ENCODE data around the gene TTLL3.
"Not testable (repeated sequence)": the region's sequence is repeated elsewhere in the genome, so short reads cannot be mapped to it uniquely, and the experiment has no call there.

TTLL3 gene

GRCh38 chr3:9848860-9849259 is 38.8 kb downstream of the TTLL3 start:
- not testable (repeated sequence) for H3K4me3 Mint-ChIP-seq; DNase-seq; H3K9me3 Mint-ChIP-seq; H3K4me1 Mint-ChIP-seq; H3K27ac Mint-ChIP-seq; H3K36me3 Mint-ChIP-seq; ATAC-seq (replicated peaks)
- peaks cover 0 to 13% of the 10 kb centered on the region in 2 donors for H3K27me3 Mint-ChIP-seq

GRCh38 chr3:9851383-9851782 is 41.3 kb downstream of the TTLL3 start:
- H3K4me3 Mint-ChIP-seq; DNase-seq; ATAC-seq (replicated peaks); H3K4me1 Mint-ChIP-seq; H3K9me3 Mint-ChIP-seq; H3K27ac Mint-ChIP-seq; H3K36me3 Mint-ChIP-seq: not testable (repeated sequence)
- H3K27me3 Mint-ChIP-seq: peaks cover 0 to 17% of the 10 kb centered on the region in 2 donors

GRCh38 chr3:9851926-9852325 is 41.9 kb downstream of the TTLL3 start:
- not testable (repeated sequence) for H3K27ac Mint-ChIP-seq; ATAC-seq (replicated peaks); H3K4me3 Mint-ChIP-seq; H3K36me3 Mint-ChIP-seq; DNase-seq; H3K4me1 Mint-ChIP-seq; H3K9me3 Mint-ChIP-seq
- peaks cover 0 to 17% of the 10 kb centered on the region in 2 donors for H3K27me3 Mint-ChIP-seq

GRCh38 chr3:9852528-9852927 is 42.5 kb downstream of the TTLL3 start:
- DNase-seq (no peak), ATAC-seq (replicated peaks) (no peak)
- Mint-ChIP-seq H3K9me3 (no peaks in the 10 kb centered on the region), H3K27ac (no peak overlapping the region), H3K27me3 (peaks cover 0 to 17% of the 10 kb centered on the region in 2 donors), H3K4me3 (no peak overlapping the region), H3K36me3 (no peaks in the 10 kb centered on the region), H3K4me1 (peaks cover 0 to 2% of the 10 kb centered on the region in 2 donors)

- DNase-seq; H3K9me3 Mint-ChIP-seq; H3K4me3 Mint-ChIP-seq; H3K36me3 Mint-ChIP-seq; ATAC-seq (replicated peaks); H3K27ac Mint-ChIP-seq; H3K4me1 Mint-ChIP-seq: not testable (repeated sequence)
- H3K27me3 Mint-ChIP-seq: peaks cover 0 to 17% of the 10 kb centered on the region in 2 donors
Measured at GRCh38 chr3:9854291-9854940, 44.4 kb downstream of the TTLL3 start.

GRCh38 chr3:9855594-9855993 is 45.5 kb downstream of the TTLL3 start:
- Mint-ChIP-seq H3K36me3 (no peaks in the 10 kb centered on the region), H3K27ac (no peak overlapping the region), H3K4me1 (peaks cover 0 to 2% of the 10 kb centered on the region in 2 donors), H3K4me3 (no peak overlapping the region), H3K27me3 (peaks cover 0 to 17% of the 10 kb centered on the region in 2 donors), H3K9me3 (no peaks in the 10 kb centered on the region)
- no peak for DNase-seq
- ATAC-seq (replicated peaks): no peak

- peaks cover 9 to 16% of the 10 kb centered on the region in 2 donors for H3K27me3 Mint-ChIP-seq
- ATAC-seq (replicated peaks) (no peak), DNase-seq (no peak)
- H3K9me3 Mint-ChIP-seq: no peaks in the 10 kb centered on the region
- no peak overlapping the region for H3K4me3 Mint-ChIP-seq
- peaks cover 5 to 6% of the 10 kb centered on the region in 2 donors for H3K4me1 Mint-ChIP-seq
- H3K27ac Mint-ChIP-seq: no peak overlapping the region
- no peaks in the 10 kb centered on the region for H3K36me3 Mint-ChIP-seq
Measured at GRCh38 chr3:9859530-9860025, 49.5 kb downstream of the TTLL3 start.

- Mint-ChIP-seq H3K27me3 (peaks cover 7 to 16% of the 10 kb centered on the region in 2 donors), H3K27ac (no peak overlapping the region), H3K9me3 (no peaks in the 10 kb centered on the region), H3K36me3 (no peaks in the 10 kb centered on the region), H3K4me3 (no peak overlapping the region), H3K4me1 (peaks cover 3 to 6% of the 10 kb centered on the region in 2 donors)
- ATAC-seq (replicated peaks) (no peak), DNase-seq (no peak)
Measured at GRCh38 chr3:9861201-9861600, 51.1 kb downstream of the TTLL3 start.

GRCh38 chr3:9861626-9862130 is 51.6 kb downstream of the TTLL3 start:
- no peaks in the 10 kb centered on the region for H3K36me3 Mint-ChIP-seq
- H3K9me3 Mint-ChIP-seq: no peaks in the 10 kb centered on the region
- H3K27me3 Mint-ChIP-seq: peaks cover 7 to 16% of the 10 kb centered on the region in 2 donors
- ATAC-seq (replicated peaks) (no peak), DNase-seq (no peak)
- no peak overlapping the region for H3K27ac Mint-ChIP-seq
- no peak overlapping the region for H3K4me3 Mint-ChIP-seq
- peaks cover 3 to 6% of the 10 kb centered on the region in 2 donors for H3K4me1 Mint-ChIP-seq

GRCh38 chr3:9862391-9863057 is 52.5 kb downstream of the TTLL3 start:
- H3K36me3 Mint-ChIP-seq: no peaks in the 10 kb centered on the region
- ATAC-seq (replicated peaks): peak; percentile 82 to 88
- DNase-seq: no peak
- no peaks in the 10 kb centered on the region for H3K9me3 Mint-ChIP-seq
- peaks cover 7 to 16% of the 10 kb centered on the region in 2 donors for H3K27me3 Mint-ChIP-seq
- H3K27ac Mint-ChIP-seq: no peak overlapping the region
- peaks cover 3 to 6% of the 10 kb centered on the region in 2 donors for H3K4me1 Mint-ChIP-seq
- peak overlapping the region in 1 of 2 donors; percentile 70 for H3K4me3 Mint-ChIP-seq

- Mint-ChIP-seq H3K4me3 (no peak overlapping the region), H3K27ac (no peak overlapping the region), H3K27me3 (peaks cover 7 to 16% of the 10 kb centered on the region in 2 donors), H3K4me1 (peaks cover 3 to 6% of the 10 kb centered on the region in 2 donors), H3K9me3 (no peaks in the 10 kb centered on the region), H3K36me3 (no peaks in the 10 kb centered on the region)
- DNase-seq (no peak), ATAC-seq (replicated peaks) (no peak)
Measured at GRCh38 chr3:9863058-9863772, 53.2 kb downstream of the TTLL3 start.

- no peak overlapping the region for H3K4me3 Mint-ChIP-seq
- H3K27me3 Mint-ChIP-seq: peaks cover 7 to 16% of the 10 kb centered on the region in 2 donors
- no peaks in the 10 kb centered on the region for H3K9me3 Mint-ChIP-seq
- H3K27ac Mint-ChIP-seq: no peak overlapping the region
- peaks cover 3 to 6% of the 10 kb centered on the region in 2 donors for H3K4me1 Mint-ChIP-seq
- DNase-seq (no peak), ATAC-seq (replicated peaks) (no peak)
- no peaks in the 10 kb centered on the region for H3K36me3 Mint-ChIP-seq
Measured at GRCh38 chr3:9864200-9864927, 54.3 kb downstream of the TTLL3 start.

GRCh38 chr3:9865125-9865637 is 55.1 kb downstream of the TTLL3 start:
- H3K27ac Mint-ChIP-seq; H3K9me3 Mint-ChIP-seq; DNase-seq; H3K4me3 Mint-ChIP-seq; ATAC-seq (replicated peaks); H3K36me3 Mint-ChIP-seq; H3K4me1 Mint-ChIP-seq: not testable (repeated sequence)
- H3K27me3 Mint-ChIP-seq: peaks cover 7 to 16% of the 10 kb centered on the region in 2 donors

- no peaks in the 10 kb centered on the region for H3K9me3 Mint-ChIP-seq
Measured at GRCh38 chr3:9866639-9867038, 56.6 kb downstream of the TTLL3 start.

More at GRCh38 chr3:9866639-9867038, 56.6 kb downstream of the TTLL3 start:
- H3K4me3 Mint-ChIP-seq: no peak overlapping the region
- no peak overlapping the region for H3K27ac Mint-ChIP-seq
- ATAC-seq (replicated peaks) (no peak), DNase-seq (no peak)
- H3K27me3 Mint-ChIP-seq: peaks cover 7 to 15% of the 10 kb centered on the region in 2 donors
- H3K36me3 Mint-ChIP-seq: no peaks in the 10 kb centered on the region
- peaks cover 3 to 6% of the 10 kb centered on the region in 2 donors for H3K4me1 Mint-ChIP-seq

All from stimulated activated naive B cell treated with anti-CD40 and anti-IgM and Interleukin-4, amounts not matched to agents 10 μg/mL and 1 μg/mL and 100 μg/mL, for 72 hours (primary cell).